Measurements from ENCODE around the gene NSFL1C.

Gene NSFL1C

DNA sequence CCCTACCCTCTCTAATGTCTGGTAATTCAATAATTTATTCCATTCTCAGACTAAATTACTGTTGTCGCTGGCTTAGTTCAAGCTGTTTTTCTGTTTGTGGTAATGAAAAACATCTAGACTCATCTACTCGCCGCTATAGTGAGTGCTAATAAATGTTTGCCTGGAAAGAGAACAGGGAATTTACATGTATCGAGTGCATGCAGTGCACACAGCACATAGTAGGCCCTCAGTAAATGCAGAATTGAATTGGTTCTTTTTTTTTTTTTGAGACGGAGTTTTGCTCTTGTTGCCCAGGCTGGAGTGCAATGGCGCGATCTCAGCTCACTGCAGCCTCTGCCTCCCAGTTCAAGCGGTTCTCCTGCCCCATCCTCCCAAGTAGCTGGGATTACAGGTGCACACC is 7.7 kb upstream of the NSFL1C start:
- no peak for DNase-seq (ENCODE audit: low spot score)
- in situ Hi-C loops (cut with MboI; ENCODE audit: low sequenced_read_pairs, unreplicated experiment): no loop called here

DNA sequence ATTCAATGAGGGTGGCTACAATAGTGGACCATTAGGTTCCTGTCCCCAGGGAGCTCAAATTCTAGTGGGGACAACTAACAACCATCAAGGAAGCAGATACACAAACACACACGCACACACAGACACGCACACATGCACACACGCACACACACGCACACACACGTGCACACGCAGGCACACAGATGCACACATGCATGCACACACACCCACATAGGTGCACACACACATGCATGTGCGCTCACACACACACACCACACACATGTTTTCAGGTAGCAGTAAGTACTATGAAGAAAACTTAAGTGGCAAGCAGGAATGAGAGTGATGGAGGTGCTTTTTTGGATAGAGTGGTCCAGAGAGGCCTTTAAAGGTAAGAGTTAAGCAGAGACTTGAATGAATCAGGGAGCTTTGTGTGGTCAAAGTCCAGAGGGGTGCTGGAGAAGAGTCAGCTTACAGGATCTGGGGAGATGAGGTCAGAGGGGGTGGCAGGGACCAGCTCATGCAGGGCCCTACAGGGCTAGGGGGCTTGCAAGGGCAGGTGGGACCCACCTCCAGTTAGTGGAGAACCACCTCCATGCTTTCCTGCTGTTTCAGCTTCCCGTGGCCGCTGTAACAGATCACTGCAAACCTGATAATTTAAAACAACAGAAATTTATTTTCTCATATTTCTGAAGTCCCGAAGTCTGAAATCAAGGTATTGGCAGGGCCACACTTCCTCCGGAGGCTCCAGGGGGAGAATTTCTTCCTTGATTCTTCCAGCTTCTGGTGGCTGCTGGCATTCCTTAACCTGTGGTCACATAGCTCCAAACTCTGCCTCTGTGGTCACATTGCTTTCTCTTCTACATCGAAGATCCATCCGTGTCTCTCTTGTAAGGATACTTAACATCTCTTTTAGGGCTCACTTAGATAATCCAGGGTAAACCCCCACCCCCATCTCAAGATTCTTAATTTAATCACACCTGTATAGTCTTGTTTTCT is 6.9 kb upstream of the NSFL1C start:
- TF ChIP-seq CTCF (IDR thresholded peaks at IDR 0.05; ENCODE audit: borderline replicate concordance, control extremely low read depth, extremely low read depth, insufficient read depth, missing control alignments): no peak
- DNase-seq (ENCODE audit: low spot score): no peak
- in situ Hi-C loops (cut with MboI; ENCODE audit: low sequenced_read_pairs, unreplicated experiment): no loop called here

More for the DNA sequence above, 7.7 kb upstream of the NSFL1C start:
- no peak for TF ChIP-seq CTCF (IDR thresholded peaks at IDR 0.05; ENCODE audit: borderline replicate concordance, control extremely low read depth, extremely low read depth, insufficient read depth, missing control alignments)

GRCh38 chr20:1472556-1473245 is 6.1 kb upstream of the NSFL1C start:
- in situ Hi-C loops (cut with MboI; ENCODE audit: low sequenced_read_pairs, unreplicated experiment): no loop called here
- TF ChIP-seq CTCF (IDR thresholded peaks at IDR 0.05; ENCODE audit: borderline replicate concordance, control extremely low read depth, extremely low read depth, insufficient read depth, missing control alignments): no peak
- peak; percentile 32 for DNase-seq (ENCODE audit: low spot score)

DNA sequence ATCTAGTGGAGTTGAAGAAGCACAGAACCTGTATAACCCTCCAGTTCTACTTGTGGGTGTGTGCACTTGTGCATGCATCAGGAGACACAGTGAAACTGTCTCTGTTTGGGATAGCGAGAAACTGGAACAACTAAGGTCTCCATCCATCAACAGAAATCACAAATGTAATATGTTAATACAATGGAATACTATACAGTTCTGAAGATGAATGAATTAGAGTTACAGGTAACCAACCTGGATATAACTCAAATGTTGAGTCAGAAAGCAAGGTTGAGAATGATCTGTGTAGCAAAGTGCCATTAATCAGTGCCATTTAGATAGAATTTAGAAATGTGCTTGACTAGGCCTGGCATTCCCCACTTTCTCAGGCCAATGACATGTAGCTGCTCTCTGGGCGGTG is 4.6 kb upstream of the NSFL1C start:
- no peak for DNase-seq (ENCODE audit: low spot score)
- in situ Hi-C loops (cut with MboI; ENCODE audit: low sequenced_read_pairs, unreplicated experiment): no loop called here
- TF ChIP-seq CTCF (IDR thresholded peaks at IDR 0.05; ENCODE audit: borderline replicate concordance, control extremely low read depth, extremely low read depth, insufficient read depth, missing control alignments): no peak

GRCh38 chr20:1469925-1470571 is 3.4 kb upstream of the NSFL1C start:
- TF ChIP-seq CTCF (IDR thresholded peaks at IDR 0.05; ENCODE audit: borderline replicate concordance, control extremely low read depth, extremely low read depth, insufficient read depth, missing control alignments): peak; percentile 63
- DNase-seq (ENCODE audit: low spot score): peak; percentile 67
- in situ Hi-C loops (cut with MboI; ENCODE audit: low sequenced_read_pairs, unreplicated experiment): no loop called here

- DNase-seq (ENCODE audit: low spot score): no peak
- in situ Hi-C loops (cut with MboI; ENCODE audit: low sequenced_read_pairs, unreplicated experiment): no loop called here
- no peak for TF ChIP-seq CTCF (IDR thresholded peaks at IDR 0.05; ENCODE audit: borderline replicate concordance, control extremely low read depth, extremely low read depth, insufficient read depth, missing control alignments)
These were observed 2.8 kb upstream of the NSFL1C start for GRCh38 chr20:1469306-1469905.

All from GM13976 (cell line).